ENCODE data around the gene TANC1.

The TANC1 gene

GRCh38 chr2:159109517-159109916 lies 141.1 kb downstream of the TANC1 start:
- no peak for TF ChIP-seq CTCF (IDR thresholded peaks at IDR 0.05; ENCODE audit: insufficient read depth, missing control alignments)
- FAIRE-seq (no peak), DNase-seq (ENCODE audit: insufficient read length, low spot score) (no peak)

- DNase-seq (ENCODE audit: insufficient read length, low spot score) (no peak), FAIRE-seq (no peak)
- TF ChIP-seq CTCF (IDR thresholded peaks at IDR 0.05; ENCODE audit: insufficient read depth, missing control alignments): no peak
These were observed 142.3 kb downstream of the TANC1 start for GRCh38 chr2:159110784-159111183.

GRCh38 chr2:159111346-159111927 lies 143.0 kb downstream of the TANC1 start:
- no peak for TF ChIP-seq CTCF (IDR thresholded peaks at IDR 0.05; ENCODE audit: insufficient read depth, missing control alignments)
- DNase-seq (ENCODE audit: insufficient read length, low spot score) (no peak), FAIRE-seq (no peak)

- no peak for FAIRE-seq
These were observed 146.4 kb downstream of the TANC1 start for GRCh38 chr2:159114835-159115234.

DNA sequence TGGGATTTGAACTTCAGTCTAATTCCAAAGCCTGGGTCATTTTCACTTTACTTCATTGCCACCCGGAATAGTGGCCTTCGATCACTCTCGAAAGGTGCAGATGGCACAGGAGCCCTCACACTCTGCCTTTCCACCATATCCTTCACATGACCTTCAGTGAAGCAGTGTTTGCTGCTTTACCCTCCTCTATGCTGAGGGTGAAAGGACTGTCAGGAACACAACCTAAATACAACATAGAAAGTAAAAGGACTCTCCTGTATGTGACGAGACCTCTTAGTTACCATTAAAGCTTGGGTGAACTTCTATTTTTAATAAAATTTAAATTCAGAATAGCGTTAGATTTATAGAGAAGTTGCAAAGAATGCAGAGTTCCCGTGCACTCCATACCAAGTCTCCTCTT lies 148.5 kb downstream of the TANC1 start:
- no peak for FAIRE-seq
- no peak for TF ChIP-seq CTCF (IDR thresholded peaks at IDR 0.05; ENCODE audit: insufficient read depth, missing control alignments)
- DNase-seq (ENCODE audit: insufficient read length, low spot score): no peak

More at GRCh38 chr2:159114835-159115234, 146.4 kb downstream of the TANC1 start:
- DNase-seq (ENCODE audit: insufficient read length, low spot score): no peak
- no peak for TF ChIP-seq CTCF (IDR thresholded peaks at IDR 0.05; ENCODE audit: insufficient read depth, missing control alignments)

GRCh38 chr2:159117658-159118057 lies 149.2 kb downstream of the TANC1 start:
- no peak for DNase-seq (ENCODE audit: insufficient read length, low spot score)

More at GRCh38 chr2:159117658-159118057, 149.2 kb downstream of the TANC1 start:
- no peak for FAIRE-seq
- no peak for TF ChIP-seq CTCF (IDR thresholded peaks at IDR 0.05; ENCODE audit: insufficient read depth, missing control alignments)
